Epithelial cell of esophagus (primary cell): Measurements from ENCODE around the gene ABHD5.
"Not testable (repeated sequence)": the region's sequence is repeated elsewhere in the genome, so short reads cannot be mapped to it uniquely, and the experiment has no call there.

Source experiments
- DNase-seq: peaks from one replicate; pipeline ENCODE4 v3.0.0; 2010; ENCODE audit warnings: low read depth
- H3K4me3 ChIP-seq: 2 replicates; pipeline ENCODE4 v1.5.1; 2011; ENCODE audit warnings: mild to moderate bottlenecking, low read length, control low read depth
- TF ChIP-seq, protein P1 (sequence below): IDR thresholded peaks from 2 replicates; pipeline ENCODE4 v1.5.1; 2011; ENCODE audit warnings: low read depth, mild to moderate bottlenecking, low read length, control low read depth, inconsistent platforms; ENCODE audit not compliant: insufficient read depth; ENCODE audit errors: missing control alignments

The ABHD5 gene

DNA sequence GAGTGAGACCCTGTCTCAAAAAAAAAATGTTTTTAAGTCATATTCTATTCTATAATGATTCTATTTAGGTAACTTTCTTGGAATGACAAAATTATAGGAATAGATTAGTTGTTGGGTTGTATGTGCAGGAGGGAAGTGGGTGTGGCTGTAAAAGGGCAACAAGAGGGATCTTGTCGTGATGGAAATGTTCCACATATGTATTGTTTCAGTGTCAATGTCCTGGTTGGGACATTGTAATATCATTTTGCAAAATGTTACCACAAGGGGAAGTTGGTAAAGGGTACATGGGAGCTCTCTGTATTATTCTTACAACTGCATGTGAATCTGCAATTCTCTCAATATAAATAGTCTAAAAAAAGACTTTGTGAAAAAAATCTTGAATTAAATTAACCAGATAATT is 14.3 kb upstream of the ABHD5 start:
- no peak overlapping the region for H3K4me3 ChIP-seq
- TF ChIP-seq, protein P1, sequence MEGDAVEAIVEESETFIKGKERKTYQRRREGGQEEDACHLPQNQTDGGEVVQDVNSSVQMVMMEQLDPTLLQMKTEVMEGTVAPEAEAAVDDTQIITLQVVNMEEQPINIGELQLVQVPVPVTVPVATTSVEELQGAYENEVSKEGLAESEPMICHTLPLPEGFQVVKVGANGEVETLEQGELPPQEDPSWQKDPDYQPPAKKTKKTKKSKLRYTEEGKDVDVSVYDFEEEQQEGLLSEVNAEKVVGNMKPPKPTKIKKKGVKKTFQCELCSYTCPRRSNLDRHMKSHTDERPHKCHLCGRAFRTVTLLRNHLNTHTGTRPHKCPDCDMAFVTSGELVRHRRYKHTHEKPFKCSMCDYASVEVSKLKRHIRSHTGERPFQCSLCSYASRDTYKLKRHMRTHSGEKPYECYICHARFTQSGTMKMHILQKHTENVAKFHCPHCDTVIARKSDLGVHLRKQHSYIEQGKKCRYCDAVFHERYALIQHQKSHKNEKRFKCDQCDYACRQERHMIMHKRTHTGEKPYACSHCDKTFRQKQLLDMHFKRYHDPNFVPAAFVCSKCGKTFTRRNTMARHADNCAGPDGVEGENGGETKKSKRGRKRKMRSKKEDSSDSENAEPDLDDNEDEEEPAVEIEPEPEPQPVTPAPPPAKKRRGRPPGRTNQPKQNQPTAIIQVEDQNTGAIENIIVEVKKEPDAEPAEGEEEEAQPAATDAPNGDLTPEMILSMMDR, result no peak
- DNase-seq, result no peak

DNA sequence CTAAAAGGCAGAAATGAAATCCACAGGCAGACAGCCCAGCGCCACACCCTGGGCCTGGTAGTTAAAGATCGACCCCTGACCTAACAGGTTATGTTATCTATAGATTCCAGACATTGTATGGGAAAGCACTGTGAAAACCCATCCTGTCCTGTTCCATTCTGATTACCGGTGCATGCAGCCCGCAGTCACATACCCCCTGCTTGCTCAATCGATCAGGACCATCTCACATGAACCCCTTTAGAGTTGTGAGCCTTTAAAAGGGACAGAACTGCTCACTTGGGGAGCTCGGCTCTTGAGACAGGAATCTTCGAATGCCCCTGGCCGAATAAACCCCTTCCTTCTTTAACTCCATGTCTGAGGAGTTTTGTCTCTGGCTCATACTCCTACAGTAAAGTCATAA is 12.4 kb upstream of the ABHD5 start:
- not testable (repeated sequence) for H3K4me3 ChIP-seq, DNase-seq

DNA sequence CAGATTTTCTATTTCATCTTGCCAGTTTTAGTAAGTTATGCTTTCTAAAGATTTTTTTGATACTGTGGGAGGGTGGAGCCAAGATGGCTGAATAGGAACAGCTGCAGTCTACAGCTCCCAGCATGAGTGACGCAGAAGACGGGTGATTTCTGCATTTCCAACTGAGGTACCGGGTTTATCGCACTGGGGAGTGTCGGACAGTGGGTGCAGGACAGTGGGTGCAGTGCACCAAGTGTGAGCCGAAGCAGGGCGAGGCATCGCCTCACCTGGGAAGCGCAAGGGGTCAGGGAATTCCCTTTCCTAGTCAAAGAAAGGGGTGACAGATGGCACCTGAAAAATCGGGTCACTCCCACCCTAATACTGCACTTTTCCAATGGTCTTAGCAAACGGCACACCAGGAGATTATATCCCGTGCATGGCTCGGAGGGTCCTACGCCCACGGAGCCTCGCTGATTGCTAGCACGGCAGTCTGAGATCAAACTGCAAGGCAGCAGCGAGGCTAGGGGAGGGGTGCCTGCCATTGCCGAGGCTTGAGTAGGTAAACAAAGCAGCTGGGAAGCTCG is 11.8 kb upstream of the ABHD5 start:
- H3K4me3 ChIP-seq, DNase-seq: not testable (repeated sequence)

DNA sequence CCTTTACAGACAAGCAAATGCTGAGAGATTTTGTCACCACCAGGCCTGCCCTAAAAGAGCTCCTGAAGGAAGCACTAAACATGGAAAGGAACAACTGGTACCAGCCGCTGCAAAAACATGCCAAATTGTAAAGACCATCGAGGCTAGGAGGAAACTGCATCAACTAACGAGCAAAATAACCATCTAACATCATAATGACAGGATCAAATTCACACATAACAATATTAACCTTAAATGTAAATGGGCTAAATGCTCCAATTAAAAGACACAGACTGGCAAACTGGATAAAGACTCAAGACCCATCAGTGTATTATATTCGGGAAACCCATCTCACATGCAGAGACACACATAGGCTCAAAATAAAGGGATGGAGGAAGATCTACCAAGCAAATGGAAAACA is 9.9 kb upstream of the ABHD5 start:
- H3K4me3 ChIP-seq, DNase-seq: not testable (repeated sequence)

DNA sequence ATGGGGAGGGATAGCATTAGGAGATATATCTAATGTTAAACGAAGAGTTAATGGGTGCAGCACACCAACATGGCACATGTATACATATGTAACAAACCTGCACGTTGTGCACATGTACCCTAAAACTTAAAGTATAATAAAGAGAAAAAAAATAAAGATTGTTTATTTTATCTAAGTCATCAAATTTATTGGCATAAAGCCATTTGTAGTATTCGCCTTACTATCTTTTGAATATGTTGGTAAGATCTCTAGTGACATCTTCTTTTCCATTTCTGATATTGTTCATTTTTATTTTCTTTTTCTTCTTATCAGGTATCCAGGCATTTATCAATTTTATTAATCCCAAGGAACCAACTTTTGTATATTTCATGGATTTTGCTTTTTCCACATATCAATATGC is 5.8 kb upstream of the ABHD5 start:
- no peak overlapping the region for H3K4me3 ChIP-seq
- no peak for DNase-seq
- TF ChIP-seq, protein P1, result no peak

DNA sequence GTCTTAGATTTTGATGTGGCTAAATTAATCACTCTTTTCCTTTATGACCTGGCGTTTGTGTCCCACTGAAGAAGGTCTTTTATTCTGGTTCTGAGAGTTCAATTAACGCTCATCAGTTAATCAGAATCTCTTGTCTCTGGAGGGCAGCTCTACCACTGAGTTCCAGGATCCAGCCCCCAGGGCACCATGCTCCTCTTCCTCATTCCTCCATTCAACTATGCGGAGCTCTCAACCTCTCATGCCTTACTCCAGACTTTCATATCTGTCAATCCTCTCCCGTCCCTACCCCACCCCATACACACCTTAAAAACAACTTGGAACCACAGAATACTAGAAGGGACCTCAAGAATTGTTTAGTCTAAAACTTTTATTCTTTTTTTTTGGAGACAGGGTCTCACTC is 4.8 kb upstream of the ABHD5 start:
- DNase-seq, result no peak
- no peak overlapping the region for H3K4me3 ChIP-seq
- TF ChIP-seq, protein P1, result no peak

DNA sequence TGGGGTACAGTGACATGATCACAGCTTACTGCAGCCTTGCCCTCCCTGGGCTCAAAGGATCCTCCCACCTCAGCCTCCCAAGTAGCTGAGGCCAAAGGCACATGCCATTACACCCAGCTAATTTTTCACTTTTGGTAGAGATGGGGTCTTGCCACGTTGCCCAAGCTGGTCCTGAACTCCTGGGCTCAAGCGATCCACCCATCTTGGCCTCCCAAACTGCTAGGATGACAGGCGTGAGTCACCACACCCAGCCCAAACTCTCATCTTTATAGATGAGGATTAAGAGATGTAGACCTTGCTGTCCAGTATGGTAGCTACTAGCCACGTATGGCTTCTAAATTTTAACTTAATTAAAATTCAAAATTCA is 4.4 kb upstream of the ABHD5 start:
- TF ChIP-seq, protein P1, result no peak
- H3K4me3 ChIP-seq, result no peak overlapping the region
- DNase-seq, result no peak

DNA sequence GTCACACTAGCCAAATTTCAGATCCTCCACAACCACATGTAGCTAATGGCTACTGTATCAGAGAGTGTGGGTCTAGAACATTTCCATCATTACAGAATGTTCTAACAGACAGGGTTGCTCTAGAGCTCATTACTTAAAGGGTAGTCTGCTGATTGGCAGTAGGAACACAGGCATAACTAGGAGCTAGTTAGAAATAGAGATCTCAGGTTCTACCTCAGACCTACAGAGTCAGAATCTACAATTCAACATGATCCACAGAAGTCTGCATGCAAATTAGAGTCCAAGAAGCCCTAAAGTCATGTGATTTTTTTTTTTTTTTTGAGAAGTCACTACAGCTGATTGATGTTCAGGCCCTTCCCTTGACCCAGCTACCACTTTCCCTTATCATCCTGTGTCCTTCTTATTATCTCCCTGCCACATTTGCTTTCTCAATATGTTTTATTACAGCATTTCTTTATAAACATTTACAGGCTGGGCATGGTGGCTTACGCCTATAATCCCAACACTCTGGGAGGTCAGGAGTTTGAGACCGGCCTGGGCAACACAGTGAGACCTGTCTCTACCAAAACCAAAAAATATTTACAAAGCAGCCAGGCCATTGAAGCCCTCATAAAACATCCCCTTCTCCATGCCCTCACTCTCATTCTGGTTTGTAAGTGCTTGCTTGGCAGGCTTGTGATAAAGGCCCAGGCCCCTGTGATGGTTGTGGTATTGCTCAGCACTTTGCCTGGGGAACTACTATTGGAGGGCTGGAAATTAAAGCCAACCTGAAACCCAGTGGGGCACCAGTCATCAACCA is 3.8 kb upstream of the ABHD5 start:
- H3K4me3 ChIP-seq, result no peak overlapping the region
- no peak for DNase-seq
- TF ChIP-seq, protein P1, result no peak

DNA sequence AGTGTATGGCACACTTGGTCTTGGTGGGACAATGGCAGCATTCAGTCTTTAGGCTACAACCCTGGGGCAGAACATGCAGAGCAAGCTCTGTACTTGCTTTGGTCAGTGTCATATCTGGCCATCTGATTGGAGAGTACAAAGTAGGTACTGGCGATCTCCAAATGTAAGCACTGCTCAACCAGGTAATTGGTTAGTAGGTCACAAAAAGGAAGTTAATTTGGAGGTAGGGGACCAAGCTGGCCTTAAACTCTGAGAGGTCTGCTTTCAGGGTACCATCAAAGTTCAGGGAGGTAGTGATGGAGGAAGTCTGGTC is 3.3 kb upstream of the ABHD5 start:
- DNase-seq, result no peak
- TF ChIP-seq, protein P1, result no peak
- H3K4me3 ChIP-seq, result no peak overlapping the region
